HK-2 (cell line): Measurements from ENCODE around the gene PTPRN2.
"Not testable (repeated sequence)": the region's sequence is repeated elsewhere in the genome, so short reads cannot be mapped to it uniquely, and the experiment has no call there.

Experiments used
- DNase-seq: peaks from one replicate; pipeline ENCODE4 v3.0.0-alpha.2; 2018; ENCODE audit not compliant: unreplicated experiment

Gene PTPRN2

GRCh38 chr7:158174947-158175346 is 412.7 kb downstream of the PTPRN2 start:
- DNase-seq: no peak

- no peak for DNase-seq
Observed at GRCh38 chr7:158167373-158167772, 420.2 kb downstream of the PTPRN2 start.

DNA sequence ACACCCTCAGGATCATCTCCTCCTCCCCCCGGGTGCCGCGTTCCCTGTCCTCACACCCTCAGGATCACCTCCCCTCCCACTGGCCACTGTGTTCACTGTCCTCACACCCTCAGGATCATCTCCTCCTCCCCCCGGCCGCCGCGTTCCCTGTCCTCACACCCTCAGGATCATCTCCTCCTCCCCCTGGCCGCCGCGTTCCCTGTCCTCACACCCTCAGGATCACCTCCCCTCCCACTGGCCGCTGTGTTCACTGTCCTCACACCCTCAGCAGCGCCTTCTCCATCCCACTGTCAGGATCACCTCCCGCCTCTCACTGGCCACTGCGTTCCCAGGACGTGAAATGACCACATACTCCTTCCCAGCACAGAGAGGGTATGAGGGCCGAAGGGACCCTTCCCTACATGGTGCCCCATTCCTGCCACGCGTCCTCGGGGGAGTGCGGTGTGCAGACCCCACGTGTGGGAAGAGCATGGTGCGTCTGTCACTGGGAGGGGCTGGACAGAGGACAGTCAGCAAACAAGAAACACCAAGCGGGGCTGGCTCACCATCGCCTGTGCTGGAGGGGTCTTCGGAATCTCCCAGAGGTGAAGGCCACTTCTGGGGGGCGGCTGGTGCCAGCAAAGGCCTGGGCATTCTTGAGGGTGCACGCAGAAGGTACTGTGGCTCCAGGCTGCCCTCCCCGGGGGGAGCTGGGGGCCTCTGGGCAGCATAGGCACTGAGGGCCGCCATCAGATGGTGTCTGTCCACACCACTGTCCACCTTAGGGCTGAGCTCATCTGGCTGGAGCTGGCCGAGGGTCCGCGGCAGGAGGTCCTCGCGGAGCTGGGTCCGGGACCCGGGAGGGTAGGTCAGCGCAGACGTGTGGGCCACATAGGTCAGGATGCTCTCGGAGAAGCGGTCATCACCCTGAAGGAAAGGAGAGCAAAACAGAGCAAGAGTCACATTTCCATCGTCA is 421.0 kb downstream of the PTPRN2 start:
- no peak for DNase-seq

- DNase-seq: no peak
Observed at GRCh38 chr7:158165711-158166110, 421.9 kb downstream of the PTPRN2 start.

DNA sequence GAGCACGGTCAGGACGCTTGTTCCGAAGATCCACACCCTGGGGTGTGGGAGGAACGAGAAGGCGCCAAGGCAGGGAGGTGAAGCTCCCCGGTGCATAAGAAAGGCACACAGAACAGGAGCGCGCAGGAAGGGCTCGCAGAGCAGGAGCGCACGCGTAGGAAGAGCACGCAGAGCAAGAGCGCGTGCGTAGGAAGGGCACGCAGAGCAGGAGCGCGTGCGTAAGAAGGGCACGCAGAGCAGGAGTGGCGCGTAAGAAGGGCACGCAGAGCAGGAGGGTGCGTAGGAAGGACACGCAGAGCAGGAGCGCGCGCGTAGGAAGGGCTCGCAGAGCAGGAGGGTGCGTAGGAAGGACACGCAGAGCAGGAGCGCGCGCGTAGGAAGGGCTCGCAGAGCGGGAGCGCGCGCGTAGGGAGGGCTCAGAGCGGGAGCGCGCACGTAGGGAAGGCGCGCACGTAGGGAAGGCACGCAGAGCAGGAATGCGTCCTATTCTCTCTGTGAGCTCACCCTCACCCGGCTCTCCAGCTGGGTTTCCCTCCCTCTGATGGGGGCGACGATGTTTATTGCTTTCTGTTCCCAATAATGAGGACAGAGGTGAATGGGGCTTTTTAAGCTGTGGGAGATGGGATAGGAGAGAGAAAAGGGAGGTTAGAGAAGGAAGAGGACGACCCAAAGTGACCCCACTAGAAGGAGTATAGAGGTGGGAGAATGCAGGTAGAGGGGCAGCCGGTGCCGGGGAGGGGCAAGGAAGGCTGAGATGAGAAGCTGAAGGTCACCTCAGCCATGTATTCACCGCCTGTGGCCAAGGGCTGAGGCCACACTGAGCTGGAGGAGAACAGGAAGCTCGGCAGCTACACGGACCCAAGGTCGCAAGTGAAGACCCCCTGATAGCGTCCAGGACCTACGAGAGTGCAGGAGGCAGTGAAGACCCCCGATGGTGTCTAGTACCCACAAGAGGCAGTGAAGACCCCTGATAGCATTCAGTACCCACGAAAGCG is 423.2 kb downstream of the PTPRN2 start:
- DNase-seq: no peak

DNA sequence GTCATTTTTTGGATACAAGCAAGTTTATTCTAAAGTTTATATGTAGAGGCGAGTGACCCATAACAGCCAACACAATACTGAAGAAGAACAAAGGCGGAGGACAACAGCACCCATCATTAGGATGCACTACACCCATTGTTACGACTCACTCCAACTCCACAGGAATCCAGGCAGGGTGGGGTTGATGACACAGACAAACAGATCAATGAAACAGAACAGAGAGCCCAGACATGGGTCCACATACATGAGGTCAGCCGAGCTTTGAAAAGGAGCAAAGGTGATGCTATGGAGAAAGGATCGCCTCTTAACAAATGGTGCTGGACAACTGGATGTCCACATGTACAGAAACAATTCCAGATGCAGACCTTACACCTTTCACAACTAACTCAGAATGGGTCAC is 426.4 kb downstream of the PTPRN2 start:
- no peak for DNase-seq

- DNase-seq: no peak
Observed at GRCh38 chr7:158160199-158160598, 427.4 kb downstream of the PTPRN2 start.

- no peak for DNase-seq
Observed at GRCh38 chr7:158157460-158157859, 430.2 kb downstream of the PTPRN2 start.

DNA sequence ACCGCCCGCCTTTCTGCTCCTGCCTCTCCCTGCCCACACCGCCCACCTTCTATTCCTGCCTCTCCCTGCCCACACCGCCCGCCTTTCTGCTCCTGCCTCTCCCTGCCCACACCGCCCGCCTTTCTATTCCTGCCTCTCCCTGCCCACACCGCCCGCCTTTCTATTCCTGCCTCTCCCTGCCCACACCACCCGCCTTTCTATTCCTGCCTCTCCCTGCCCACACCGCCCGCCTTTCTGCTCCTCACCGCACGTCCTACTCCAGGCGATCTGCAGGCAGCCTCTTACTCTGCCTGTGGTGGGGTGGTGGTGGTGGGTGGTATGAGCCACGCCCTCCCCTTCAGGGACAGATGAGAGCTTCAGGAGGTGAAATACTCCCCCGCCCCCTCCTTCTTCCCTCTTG is 436.4 kb downstream of the PTPRN2 start:
- not testable (repeated sequence) for DNase-seq

- no peak for DNase-seq
Observed at GRCh38 chr7:158150234-158150633, 437.4 kb downstream of the PTPRN2 start.

GRCh38 chr7:158147431-158147830 is 440.2 kb downstream of the PTPRN2 start:
- DNase-seq: not testable (repeated sequence)

DNA sequence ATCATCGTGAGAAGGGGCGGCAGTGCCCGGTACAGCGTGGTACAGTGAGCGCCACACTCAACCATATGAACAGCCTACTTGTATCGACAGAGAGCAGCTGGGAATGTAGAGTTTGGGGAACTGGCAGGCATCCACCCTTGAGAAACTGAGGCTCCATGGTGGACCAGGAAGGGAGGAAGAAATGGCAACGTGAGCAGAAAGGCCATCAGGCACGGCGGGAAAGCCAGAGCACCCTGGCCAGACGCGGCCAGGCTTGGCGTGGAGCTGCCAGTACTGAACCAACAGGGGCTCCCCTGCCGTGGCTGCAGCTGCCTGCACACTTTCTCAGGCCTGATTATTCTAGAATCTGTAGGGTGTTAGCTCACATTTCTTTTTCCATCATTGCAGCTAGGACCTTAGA is 442.3 kb downstream of the PTPRN2 start:
- DNase-seq: no peak

GRCh38 chr7:158143196-158144120 is 444.2 kb downstream of the PTPRN2 start:
- no peak for DNase-seq

DNA sequence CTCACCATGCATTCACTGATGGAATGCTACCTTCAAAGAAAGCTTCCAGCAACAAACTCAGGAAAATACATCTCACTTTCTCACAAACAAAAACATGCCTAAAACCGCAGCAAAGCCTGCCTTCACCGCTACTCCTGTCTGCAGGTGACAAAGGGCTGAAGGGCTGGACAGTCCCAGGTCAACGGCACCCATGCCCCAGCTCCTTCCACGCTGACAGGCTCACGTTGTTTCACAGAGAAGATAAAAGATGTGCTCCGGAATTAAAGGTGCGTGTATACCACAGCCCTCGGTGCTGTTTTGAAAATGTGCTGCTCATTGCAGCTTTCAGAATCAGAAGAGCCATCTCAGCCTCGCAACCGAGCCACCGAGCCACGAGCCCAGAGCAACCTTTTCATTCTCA is 445.0 kb downstream of the PTPRN2 start:
- DNase-seq: no peak

DNA sequence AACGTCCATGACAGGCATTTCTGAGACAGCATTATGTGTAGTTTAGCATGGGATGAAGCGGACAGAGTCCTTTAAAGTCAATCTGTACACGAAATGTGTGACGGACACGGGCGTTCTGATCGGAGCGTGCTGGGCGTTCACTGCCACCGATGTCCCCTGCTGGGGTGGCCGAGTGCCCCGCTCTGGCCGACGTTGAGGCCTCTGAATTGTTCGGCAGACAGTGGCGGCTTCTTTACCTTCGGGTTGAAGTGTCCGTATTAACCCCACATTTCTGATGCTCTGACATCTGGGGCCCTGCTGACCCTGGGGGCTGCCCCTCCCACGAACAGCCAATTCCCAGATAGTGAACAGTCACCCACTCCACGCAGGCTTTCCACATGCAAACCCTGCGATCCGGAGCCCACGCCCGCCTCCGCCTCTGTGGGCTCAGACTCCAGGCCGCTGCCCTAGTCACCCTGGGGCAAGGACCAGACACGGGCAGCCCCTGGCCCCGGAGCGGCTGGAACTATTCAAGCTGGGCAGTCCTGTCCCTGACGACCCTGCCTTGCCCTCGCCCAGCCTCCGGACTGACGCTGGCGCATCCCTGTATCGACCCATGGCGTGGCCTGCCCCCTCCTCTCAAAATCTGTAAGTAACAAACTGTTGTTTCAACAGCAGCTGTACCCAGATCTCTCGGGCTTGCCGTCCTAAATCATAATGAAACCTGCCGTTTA is 445.7 kb downstream of the PTPRN2 start:
- DNase-seq: no peak

DNA sequence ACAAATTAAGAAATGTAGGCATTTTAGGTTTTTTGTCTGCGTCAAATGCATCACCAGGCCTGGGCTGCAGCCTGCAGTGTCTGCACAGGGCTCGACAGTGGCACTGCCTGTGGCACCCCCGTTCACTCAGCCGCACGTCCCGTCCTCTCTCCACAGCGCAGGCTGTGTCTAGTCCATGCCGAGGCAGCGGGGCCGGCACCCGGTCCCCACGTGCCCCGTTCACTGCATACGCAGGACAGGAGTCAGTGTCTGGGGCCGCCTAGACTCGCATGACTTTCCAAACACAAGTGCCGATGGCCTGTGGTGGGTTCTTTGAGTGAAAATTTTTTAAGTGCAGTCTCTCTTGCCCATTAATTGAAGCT is 446.4 kb downstream of the PTPRN2 start:
- DNase-seq: no peak

DNA sequence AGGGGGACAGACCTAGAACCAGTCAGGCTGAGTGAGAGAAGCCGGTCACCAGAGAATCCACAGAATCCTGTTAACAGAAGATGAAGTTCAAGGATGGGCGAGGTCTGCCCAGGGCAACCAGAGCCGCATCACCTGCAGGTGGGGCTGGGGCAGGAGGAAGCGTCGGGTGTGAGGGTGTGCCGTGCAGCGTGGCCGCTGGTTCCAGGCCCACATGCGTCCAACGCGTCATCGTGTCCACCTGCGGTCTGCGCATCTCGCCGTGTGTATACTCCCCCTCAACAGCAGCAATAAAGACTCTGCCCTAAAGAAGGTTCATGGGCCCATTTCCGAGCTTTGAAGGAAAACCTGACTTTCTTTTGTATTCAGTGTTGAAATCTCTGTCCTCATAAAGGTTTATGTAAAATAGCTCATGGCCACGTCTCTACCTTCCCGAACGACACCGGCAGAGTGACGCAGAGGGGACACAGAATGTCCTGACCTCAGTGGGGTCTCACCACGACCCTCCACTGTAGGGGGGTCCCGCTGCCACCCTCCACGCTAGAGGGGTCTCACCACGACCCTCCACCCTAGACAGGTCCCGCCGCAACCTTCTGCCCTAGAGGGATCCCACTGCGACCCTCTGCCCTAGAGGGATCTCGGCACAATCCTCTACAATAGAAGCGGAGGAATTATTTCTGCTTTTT is 446.9 kb downstream of the PTPRN2 start:
- no peak for DNase-seq

GRCh38 chr7:158139499-158139898 is 448.1 kb downstream of the PTPRN2 start:
- no peak for DNase-seq

DNA sequence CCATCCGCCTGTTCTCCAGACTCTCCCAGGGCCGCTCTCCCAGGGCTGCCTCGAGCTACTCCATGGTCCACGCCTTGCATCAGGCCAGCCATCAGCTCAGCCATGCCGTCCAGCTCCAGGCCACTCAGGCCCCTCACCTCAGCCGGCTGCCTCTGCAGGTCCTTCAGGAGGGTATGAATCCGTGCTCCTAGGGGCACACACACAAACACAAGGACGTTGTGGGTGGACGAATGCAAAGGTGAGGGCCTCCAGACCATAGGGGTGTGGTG is 449.4 kb downstream of the PTPRN2 start:
- DNase-seq: no peak

GRCh38 chr7:158137516-158138328 is 449.9 kb downstream of the PTPRN2 start:
- DNase-seq: no peak
